ENCODE results near the gene GAA.
"Not testable (repeated sequence)": the region's sequence is repeated elsewhere in the genome, so short reads cannot be mapped to it uniquely, and the experiment has no call there.

GAA gene

GRCh38 chr17:80084773-80085172 is 16.6 kb upstream of the GAA start:
- no peak for DNase-seq

- no peak for DNase-seq
These were observed 15.3 kb upstream of the GAA start for GRCh38 chr17:80086081-80086480.

- no peak for DNase-seq
These were observed 14.8 kb upstream of the GAA start for GRCh38 chr17:80086616-80087015.

DNA sequence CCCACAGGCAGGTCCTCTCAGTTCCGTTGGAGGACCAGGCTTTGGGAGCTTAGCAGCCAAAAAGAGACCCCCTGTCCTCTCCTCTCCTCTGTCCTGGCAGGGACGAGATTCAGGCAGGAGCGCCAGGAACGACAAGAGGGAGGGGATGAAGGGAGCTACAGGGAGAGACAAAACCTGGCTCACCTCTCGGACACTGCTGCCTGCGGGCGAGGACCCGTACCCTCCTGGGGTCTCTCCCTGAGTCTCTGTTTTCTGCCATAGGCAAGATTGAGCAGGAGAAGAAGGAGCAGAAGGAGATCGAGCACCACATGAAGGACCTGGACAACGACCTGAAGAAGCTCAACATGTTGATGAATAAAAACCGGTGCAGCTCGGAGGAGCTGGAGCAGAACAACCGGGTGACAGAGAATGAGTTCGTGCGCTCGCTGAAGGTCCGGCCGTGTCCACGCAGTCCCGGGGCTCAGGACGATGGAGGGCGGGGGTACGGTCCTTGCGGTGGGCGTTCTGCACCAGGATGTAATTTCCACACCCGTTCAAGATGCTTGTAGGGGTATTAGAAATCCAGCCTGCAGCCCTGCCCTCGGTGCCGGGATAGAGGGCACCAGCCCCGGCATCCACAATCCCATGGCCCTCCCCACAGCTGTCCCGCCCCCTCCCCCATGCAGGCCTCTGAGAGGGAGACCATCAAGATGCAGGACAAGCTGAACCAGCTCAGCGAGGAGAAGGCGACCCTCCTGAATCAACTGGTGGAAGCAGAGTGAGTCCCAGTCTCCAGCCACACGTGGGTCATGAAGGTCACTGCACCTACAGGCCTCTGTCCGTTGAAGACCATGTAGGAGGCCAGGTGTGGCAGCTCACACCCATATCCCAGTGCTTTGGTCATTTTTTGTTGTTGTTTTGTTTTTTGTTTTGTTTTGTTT is 13.8 kb upstream of the GAA start:
- no peak for DNase-seq

DNA sequence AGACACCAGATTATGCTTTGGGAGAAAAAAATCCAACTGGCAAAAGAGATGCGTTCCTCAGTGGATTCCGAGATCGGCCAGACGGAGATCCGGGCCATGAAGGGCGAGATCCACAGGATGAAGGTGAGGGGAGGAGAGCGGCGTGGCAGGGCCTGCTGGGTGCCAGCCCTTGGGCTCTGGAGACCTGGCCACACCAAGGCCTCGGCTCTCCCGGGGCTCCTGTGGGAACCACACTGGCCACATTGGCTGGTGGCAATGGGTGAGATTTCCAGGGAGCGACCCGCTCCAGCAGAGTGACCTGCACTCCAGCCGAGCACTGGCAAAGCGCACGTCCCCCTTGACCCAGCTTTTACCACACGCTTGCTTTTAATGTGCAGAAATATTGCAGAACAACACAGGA is 11.6 kb upstream of the GAA start:
- DNase-seq, result no peak

DNA sequence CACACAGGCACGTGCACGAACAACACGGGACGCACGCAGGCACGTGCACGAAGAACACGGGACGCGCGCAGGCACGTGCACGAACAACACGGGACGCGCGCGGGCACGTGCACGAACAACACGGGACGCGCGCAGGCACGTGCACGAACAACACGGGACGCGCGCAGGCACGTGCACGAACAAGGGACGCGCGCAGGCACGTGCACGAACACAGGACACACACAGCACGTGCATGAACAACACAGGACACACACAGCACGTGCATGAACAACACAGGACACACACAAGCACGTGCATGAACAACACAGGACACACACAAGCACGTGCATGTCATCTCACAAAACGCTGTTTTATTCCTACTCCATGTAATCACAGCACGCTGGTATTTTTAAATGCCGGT is 11.2 kb upstream of the GAA start:
- DNase-seq, result not testable (repeated sequence)

DNA sequence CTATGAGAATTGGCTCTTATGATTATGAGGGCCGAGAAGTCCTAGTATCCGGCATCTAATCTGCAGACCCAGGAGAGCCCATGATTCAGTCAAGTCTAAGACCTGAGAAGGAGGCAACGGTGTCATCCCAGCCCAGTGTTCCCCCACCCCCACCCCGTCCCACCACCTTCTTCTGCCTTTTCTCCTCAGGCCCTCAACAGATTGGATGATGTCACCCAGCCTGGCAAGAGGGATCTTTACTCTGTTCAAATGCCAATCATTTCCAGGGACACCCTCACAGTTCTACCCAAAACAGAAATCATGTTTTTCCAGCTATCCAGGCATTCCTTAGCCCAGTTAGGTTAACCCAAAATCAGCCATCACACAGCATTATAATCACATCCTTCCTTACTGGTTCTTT is 10.0 kb upstream of the GAA start:
- DNase-seq, result no peak

DNA sequence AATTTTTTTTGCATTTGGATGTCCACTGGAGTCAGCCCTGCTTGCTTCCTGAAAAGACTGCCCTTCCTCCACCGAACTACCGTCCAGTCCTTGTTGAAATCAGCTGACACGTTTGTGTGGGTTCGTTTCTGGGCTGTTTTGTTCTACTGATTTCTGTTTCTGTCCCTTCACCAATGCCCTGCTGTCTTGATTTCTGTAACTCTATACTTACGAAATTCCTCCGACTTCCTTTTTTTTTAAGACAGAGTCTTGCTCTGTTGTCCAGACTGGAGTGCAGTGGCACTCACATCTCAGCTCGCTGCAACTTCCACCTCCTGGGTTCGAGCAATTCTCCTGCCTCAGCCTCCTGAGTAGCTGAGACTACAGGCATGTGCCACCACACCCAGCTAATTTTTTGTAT is 8.4 kb upstream of the GAA start:
- DNase-seq, result no peak

DNA sequence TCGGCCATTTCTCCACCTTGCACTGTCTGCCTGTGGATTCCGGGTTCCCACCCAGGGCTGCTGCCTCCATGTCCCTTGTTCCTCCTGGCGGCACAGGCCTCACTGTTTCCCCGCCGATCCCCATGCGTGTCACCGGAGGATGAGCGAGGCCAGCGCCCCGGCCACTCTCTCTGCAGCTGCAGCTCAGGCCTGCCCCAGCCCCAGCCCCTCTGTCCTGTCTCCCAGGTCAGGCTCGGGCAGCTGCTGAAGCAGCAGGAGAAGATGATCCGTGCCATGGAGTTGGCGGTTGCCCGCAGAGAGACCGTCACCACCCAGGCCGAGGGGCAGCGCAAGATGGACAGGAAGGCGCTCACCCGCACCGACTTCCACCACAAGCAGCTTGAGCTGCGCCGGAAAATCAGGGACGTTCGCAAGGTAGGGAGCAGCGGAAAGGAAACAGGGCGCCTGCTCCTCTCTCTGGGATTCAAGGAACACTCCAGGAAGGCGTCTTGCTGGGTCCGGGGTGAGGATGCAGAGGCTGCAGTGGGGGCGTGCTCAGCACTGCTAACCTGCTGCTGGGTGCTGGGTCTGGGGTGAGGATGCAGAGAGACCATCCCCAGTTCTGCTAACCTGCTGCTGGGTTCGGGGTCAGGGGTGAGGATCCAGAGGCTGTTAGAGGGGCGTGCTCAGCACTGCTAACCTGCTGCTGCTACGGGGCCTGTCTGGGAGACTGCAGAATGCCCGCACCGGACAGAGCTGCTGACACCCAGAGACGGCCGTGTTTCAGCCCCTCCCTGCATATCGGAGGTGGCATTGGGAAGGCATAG is 6.1 kb upstream of the GAA start:
- DNase-seq, result no peak

- no peak for DNase-seq
These were observed 5.4 kb upstream of the GAA start for GRCh38 chr17:80095844-80096475.

- no peak for DNase-seq
These were observed 4.8 kb upstream of the GAA start for GRCh38 chr17:80096561-80097021.

DNA sequence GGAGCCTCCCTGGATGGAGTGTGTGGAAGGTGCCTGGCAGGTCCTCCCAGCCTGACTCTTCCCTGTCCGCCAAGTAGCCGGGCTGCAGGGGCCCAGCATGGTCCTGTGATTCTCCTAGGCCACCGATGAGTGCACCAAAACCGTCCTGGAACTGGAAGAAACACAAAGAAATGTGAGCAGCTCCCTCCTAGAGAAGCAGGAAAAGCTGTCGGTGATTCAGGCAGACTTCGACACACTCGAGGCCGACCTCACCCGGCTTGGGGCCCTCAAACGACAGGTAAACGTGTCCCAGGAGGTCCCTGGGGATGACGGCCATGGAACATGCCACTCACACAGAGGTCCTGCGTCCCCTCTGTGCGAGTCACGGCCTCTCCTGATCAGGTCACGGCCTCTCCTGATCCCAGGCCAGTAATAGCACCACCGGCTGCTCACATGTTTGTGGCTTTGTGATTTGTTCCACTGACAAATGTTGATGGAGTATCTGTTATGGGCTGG is 4.2 kb upstream of the GAA start:
- DNase-seq, result no peak

- DNase-seq, result no peak
These were observed 3.3 kb upstream of the GAA start for GRCh38 chr17:80097844-80098691.

DNA sequence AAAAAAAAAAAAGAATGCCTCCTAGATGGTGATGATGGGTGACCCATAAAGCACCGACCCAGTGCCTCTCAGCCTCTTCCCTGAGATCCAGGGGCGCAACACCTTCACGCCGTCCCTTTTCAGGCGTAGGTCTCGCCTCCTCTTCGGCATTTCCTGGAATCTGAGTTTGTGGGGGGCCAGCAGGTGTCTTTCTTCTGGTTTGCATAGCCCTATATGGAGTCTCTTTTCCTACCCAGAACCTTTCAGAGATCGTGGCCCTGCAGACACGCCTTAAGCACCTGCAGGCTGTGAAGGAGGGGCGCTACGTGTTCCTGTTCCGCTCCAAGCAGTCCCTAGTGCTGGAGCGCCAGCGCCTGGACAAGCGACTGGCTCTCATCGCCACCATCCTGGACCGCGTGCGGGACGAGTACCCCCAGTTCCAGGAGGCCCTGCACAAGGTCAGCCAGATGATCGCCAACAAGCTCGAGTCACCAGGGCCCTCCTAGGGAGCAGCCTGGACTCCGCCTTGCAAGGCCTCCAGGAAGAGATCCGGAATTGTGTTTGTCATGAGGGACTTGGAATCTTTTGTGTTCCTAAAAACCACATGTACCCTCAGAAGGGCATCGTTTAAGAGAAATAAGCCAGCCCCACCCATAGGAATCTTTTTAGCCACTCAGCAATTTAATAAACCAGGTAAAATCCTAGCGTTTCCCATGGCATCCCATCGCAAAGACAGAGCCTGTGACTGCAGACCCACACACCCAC is 1.9 kb upstream of the GAA start:
- DNase-seq, result no peak

DNA sequence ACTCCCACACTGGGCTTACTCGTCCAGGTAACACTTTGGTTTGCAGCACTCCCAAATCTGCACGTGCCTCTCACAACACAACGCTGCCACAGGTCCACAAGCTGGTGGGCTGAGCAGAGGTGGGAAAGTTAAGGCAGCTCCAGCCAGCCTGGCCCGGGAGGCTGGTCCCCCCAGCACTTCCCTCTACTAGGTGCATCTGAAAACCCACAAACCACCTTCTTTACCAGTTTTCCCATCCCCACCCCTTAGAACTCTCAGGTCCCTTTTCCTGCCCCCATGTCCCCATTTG is 1.4 kb upstream of the GAA start:
- no peak for DNase-seq

GRCh38 chr17:80101946-80102663 is 724 bp downstream of the GAA start:
- no peak for DNase-seq

DNA sequence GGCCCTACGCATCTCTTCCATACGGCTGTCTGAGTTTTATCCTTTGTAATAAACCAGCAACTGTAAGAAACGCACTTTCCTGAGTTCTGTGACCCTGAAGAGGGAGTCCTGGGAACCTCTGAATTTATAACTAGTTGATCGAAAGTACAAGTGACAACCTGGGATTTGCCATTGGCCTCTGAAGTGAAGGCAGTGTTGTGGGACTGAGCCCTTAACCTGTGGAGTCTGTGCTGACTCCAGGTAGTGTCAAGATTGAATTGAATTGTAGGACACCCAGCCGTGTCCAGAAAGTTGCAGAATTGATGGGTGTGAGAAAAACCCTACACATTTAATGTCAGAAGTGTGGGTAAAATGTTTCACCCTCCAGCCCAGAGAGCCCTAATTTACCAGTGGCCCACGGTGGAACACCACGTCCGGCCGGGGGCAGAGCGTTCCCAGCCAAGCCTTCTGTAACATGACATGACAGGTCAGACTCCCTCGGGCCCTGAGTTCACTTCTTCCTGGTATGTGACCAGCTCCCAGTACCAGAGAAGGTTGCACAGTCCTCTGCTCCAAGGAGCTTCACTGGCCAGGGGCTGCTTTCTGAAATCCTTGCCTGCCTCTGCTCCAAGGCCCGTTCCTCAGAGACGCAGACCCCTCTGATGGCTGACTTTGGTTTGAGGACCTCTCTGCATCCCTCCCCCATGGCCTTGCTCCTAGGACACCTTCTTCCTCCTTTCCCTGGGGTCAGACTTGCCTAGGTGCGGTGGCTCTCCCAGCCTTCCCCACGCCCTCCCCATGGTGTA is 1.5 kb downstream of the GAA start:
- no peak for DNase-seq

GRCh38 chr17:80103449-80104085 is 2.2 kb downstream of the GAA start:
- no peak for DNase-seq

DNA sequence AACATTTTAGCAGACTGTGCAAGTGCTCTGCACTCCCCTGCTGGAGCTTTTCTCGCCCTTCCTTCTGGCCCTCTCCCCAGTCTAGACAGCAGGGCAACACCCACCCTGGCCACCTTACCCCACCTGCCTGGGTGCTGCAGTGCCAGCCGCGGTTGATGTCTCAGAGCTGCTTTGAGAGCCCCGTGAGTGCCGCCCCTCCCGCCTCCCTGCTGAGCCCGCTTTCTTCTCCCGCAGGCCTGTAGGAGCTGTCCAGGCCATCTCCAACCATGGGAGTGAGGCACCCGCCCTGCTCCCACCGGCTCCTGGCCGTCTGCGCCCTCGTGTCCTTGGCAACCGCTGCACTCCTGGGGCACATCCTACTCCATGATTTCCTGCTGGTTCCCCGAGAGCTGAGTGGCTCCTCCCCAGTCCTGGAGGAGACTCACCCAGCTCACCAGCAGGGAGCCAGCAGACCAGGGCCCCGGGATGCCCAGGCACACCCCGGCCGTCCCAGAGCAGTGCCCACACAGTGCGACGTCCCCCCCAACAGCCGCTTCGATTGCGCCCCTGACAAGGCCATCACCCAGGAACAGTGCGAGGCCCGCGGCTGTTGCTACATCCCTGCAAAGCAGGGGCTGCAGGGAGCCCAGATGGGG is 3.1 kb downstream of the GAA start:
- no peak for DNase-seq
